MM.1S (cell line): ENCODE results near the gene PLCH1.

ENCODE experiments used
- DNase-seq: peaks from one replicate; pipeline ENCODE4 v3.0.0-alpha.2; 2015
- H2AFZ ChIP-seq: fragments of 300-600 bp; sonication (generic); 2 replicates; pipeline ENCODE4 v1.6.0; 2016; ENCODE audit warnings: antibody characterized with exemption, low read length
- H3F3A ChIP-seq: fragments of 300-600 bp; sonication (generic); 2 replicates; pipeline ENCODE4 v1.6.1; 2016; ENCODE audit warnings: mild to moderate bottlenecking, antibody characterized with exemption, low read length, moderate library complexity, mixed read lengths; ENCODE audit not compliant: insufficient read depth
- H3K27ac ChIP-seq: fragments of 300-600 bp; sonication (generic); 2 replicates; pipeline ENCODE4 v1.5.1; 2016; ENCODE audit warnings: mild to moderate bottlenecking, low read length
- H3K27me3 ChIP-seq: fragments of 300-600 bp; sonication (generic); replicated peaks from 2 replicates; pipeline ENCODE4 v1.6.0; 2016; ENCODE audit warnings: low read length; ENCODE audit not compliant: insufficient read depth
- H3K36me3 ChIP-seq: fragments of 300-600 bp; sonication (generic); replicated peaks from 2 replicates; pipeline ENCODE4 v1.6.1; 2016; ENCODE audit warnings: mild to moderate bottlenecking, low read length, mixed read lengths; ENCODE audit not compliant: insufficient read depth
- H3K4me1 ChIP-seq: fragments of 300-600 bp; sonication (generic); 2 replicates; pipeline ENCODE4 v1.6.1; 2016; ENCODE audit warnings: low read length, mixed read lengths
- H3K4me2 ChIP-seq: fragments of 300-600 bp; sonication (generic); 2 replicates; pipeline ENCODE4 v1.6.0; 2016; ENCODE audit warnings: low read depth, low read length
- H3K4me3 ChIP-seq: fragments of 300-600 bp; sonication (generic); 2 replicates; pipeline ENCODE4 v1.5.1; 2016; ENCODE audit warnings: low read length, mixed read lengths
- H3K79me2 ChIP-seq: fragments of 300-600 bp; sonication (generic); 2 replicates; pipeline ENCODE4 v1.6.1; 2016; ENCODE audit warnings: mixed run types, low read length, mixed read lengths
- H3K9ac ChIP-seq: fragments of 300-600 bp; sonication (generic); 2 replicates; pipeline ENCODE4 v1.6.1; 2016; ENCODE audit warnings: low read length, mixed read lengths
- H3K9me2 ChIP-seq: fragments of 300-600 bp; sonication (generic); replicated peaks from 2 replicates; pipeline ENCODE4 v1.6.1; 2016; ENCODE audit warnings: mild to moderate bottlenecking, low read length, mixed read lengths; ENCODE audit not compliant: insufficient read depth
- H3K9me3 ChIP-seq: fragments of 300-600 bp; sonication (generic); replicated peaks from 2 replicates; pipeline ENCODE4 v1.6.1; 2016; ENCODE audit warnings: mild to moderate bottlenecking, low read length, mixed read lengths; ENCODE audit not compliant: insufficient read depth
- H4K20me1 ChIP-seq: fragments of 300-600 bp; sonication (generic); 2 replicates; pipeline ENCODE4 v1.6.1; 2016; ENCODE audit warnings: mild to moderate bottlenecking, low read length, moderate library complexity, mixed read lengths; ENCODE audit not compliant: insufficient read depth
- CTCF ChIP-seq: fragments of 300-600 bp; sonication (generic); IDR thresholded peaks from 2 replicates; pipeline ENCODE4 v1.5.1; 2016; ENCODE audit warnings: antibody characterized with exemption, low read length, mixed read lengths
- EZH2 ChIP-seq: fragments of 300-600 bp; sonication (generic); optimal IDR thresholded peaks from 2 replicates; pipeline ENCODE3; 2017; ENCODE audit warnings: low read depth, mild to moderate bottlenecking, antibody characterized with exemption, low read length, mixed read lengths
- EZH2phosphoT487 ChIP-seq: fragments of 300-600 bp; sonication (generic); IDR thresholded peaks from 2 replicates; pipeline ENCODE4 v1.6.1; 2018; ENCODE audit warnings: antibody characterized with exemption, low read length

PLCH1 gene

GRCh38 chr3:155585384-155585783 lies 159.5 kb downstream of the PLCH1 start:
- TF ChIP-seq EZH2 = no peak
- TF ChIP-seq CTCF = no peak
- no peak for TF ChIP-seq EZH2phosphoT487
- H3K9ac ChIP-seq = no peak overlapping the region

GRCh38 chr3:155581579-155581978 lies 163.3 kb downstream of the PLCH1 start:
- DNase-seq = peak; percentile 74
- H2AFZ ChIP-seq = no peak overlapping the region
- H3K27ac ChIP-seq = no peak overlapping the region
- no peaks in the 10 kb centered on the region for H4K20me1 ChIP-seq
- H3K4me3 ChIP-seq = peak overlapping the region; percentile 3
- no peaks in the 10 kb centered on the region for H3K27me3 ChIP-seq
- TF ChIP-seq EZH2phosphoT487 (no peak), EZH2 (no peak), CTCF (no peak)
- no peak overlapping the region for H3K9ac ChIP-seq
- peak overlapping the region; percentile 32 for H3K4me2 ChIP-seq
- no peaks in the 10 kb centered on the region for H3K79me2 ChIP-seq
- H3K9me2 ChIP-seq = no peaks in the 10 kb centered on the region
- H3K36me3 ChIP-seq = no peaks in the 10 kb centered on the region
- no peaks in the 10 kb centered on the region for H3F3A ChIP-seq
- no peaks in the 10 kb centered on the region for H3K9me3 ChIP-seq
- no peaks in the 10 kb centered on the region for H3K4me1 ChIP-seq

More at GRCh38 chr3:155585384-155585783, 159.5 kb downstream of the PLCH1 start:
- no peaks in the 10 kb centered on the region for H3K9me3 ChIP-seq
- no peak overlapping the region for H2AFZ ChIP-seq
- no peak overlapping the region for H3K27ac ChIP-seq
- no peaks in the 10 kb centered on the region for H3F3A ChIP-seq
- H3K27me3 ChIP-seq = no peaks in the 10 kb centered on the region
- no peaks in the 10 kb centered on the region for H3K9me2 ChIP-seq
- no peaks in the 10 kb centered on the region for H3K79me2 ChIP-seq
- no peaks in the 10 kb centered on the region for H3K36me3 ChIP-seq
- H3K4me2 ChIP-seq = no peak overlapping the region
- H4K20me1 ChIP-seq = no peaks in the 10 kb centered on the region
- DNase-seq = no peak
- H3K4me3 ChIP-seq = no peak overlapping the region
- H3K4me1 ChIP-seq = no peaks in the 10 kb centered on the region

DNA sequence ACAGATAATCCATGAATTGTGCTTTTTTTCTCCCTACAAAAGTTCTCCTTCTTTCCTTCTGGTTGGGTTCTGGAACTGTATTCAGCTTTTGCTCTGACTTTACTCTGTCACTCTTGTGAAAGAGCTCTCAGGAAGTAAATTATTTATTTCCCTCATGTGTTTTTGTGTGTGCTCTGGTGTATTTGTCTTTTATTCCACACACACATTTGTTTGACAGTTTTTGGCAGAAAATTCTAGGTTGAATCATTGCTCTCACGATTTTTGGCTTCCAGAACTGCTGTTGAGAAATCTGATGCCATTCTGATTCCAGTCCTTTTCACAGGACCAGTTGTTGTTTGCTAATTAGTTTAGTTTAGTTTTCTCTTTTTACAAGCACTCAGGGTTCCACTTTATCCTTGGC lies 172.8 kb downstream of the PLCH1 start:
- Histone ChIP-seq H3K9me2 (no peaks in the 10 kb centered on the region), H3K36me3 (no peaks in the 10 kb centered on the region), H3K9ac (no peak overlapping the region), H3K9me3 (no peaks in the 10 kb centered on the region), H3K4me3 (no peak overlapping the region), H3K27me3 (no peaks in the 10 kb centered on the region), H4K20me1 (no peaks in the 10 kb centered on the region), H3K79me2 (no peaks in the 10 kb centered on the region), H3F3A (no peaks in the 10 kb centered on the region; the same call in 1 of the 2 replicates), H3K4me1 (no peaks in the 10 kb centered on the region), H3K4me2 (no peak overlapping the region), H2AFZ (no peak overlapping the region), H3K27ac (no peak overlapping the region)
- TF ChIP-seq EZH2 (no peak), EZH2phosphoT487 (no peak), CTCF (no peak)
- no peak for DNase-seq
